ENCODE measurements around the gene NOX5.

- TF ChIP-seq EZH2phosphoT487 (IDR thresholded peaks at IDR 0.05; ENCODE audit: low read depth) = no peak
- TF ChIP-seq, protein P1, sequence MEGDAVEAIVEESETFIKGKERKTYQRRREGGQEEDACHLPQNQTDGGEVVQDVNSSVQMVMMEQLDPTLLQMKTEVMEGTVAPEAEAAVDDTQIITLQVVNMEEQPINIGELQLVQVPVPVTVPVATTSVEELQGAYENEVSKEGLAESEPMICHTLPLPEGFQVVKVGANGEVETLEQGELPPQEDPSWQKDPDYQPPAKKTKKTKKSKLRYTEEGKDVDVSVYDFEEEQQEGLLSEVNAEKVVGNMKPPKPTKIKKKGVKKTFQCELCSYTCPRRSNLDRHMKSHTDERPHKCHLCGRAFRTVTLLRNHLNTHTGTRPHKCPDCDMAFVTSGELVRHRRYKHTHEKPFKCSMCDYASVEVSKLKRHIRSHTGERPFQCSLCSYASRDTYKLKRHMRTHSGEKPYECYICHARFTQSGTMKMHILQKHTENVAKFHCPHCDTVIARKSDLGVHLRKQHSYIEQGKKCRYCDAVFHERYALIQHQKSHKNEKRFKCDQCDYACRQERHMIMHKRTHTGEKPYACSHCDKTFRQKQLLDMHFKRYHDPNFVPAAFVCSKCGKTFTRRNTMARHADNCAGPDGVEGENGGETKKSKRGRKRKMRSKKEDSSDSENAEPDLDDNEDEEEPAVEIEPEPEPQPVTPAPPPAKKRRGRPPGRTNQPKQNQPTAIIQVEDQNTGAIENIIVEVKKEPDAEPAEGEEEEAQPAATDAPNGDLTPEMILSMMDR (IDR thresholded peaks at IDR 0.05; ENCODE audit: low read depth, low read length) = no peak
Observed at GRCh38 chr15:69089258-69089657, 74.8 kb downstream of the NOX5 start.
